ENCODE results near the gene RWDD3.

Gene RWDD3

GRCh38 chr1:95263450-95263849, 29.4 kb downstream of the RWDD3 start:
- no peak for DNase-seq (ENCODE audit: low read depth, low spot score)
- H3K4me3 ChIP-seq (ENCODE audit: low read length), result no peak overlapping the region

GRCh38 chr1:95265106-95265505, 31.1 kb downstream of the RWDD3 start:
- DNase-seq (ENCODE audit: low read depth, low spot score), result no peak
- no peak overlapping the region for H3K4me3 ChIP-seq (ENCODE audit: low read length)

GRCh38 chr1:95276429-95276828, 42.4 kb downstream of the RWDD3 start:
- DNase-seq (ENCODE audit: low read depth, low spot score), result no peak
- no peak overlapping the region for H3K4me3 ChIP-seq (ENCODE audit: low read length)

- no peak for DNase-seq (ENCODE audit: low read depth, low spot score)
- H3K4me3 ChIP-seq (ENCODE audit: low read length), result no peak overlapping the region
Measured at GRCh38 chr1:95278173-95279006, 44.4 kb downstream of the RWDD3 start.

GRCh38 chr1:95281781-95282517, 47.9 kb downstream of the RWDD3 start:
- H3K4me3 ChIP-seq (ENCODE audit: low read length), result no peak overlapping the region
- DNase-seq (ENCODE audit: low read depth, low spot score), result no peak

- H3K4me3 ChIP-seq (ENCODE audit: low read length), result no peak overlapping the region
- DNase-seq (ENCODE audit: low read depth, low spot score), result no peak
Measured at GRCh38 chr1:95282518-95282895, 48.5 kb downstream of the RWDD3 start.

GRCh38 chr1:95284420-95284819, 50.4 kb downstream of the RWDD3 start:
- no peak overlapping the region for H3K4me3 ChIP-seq (ENCODE audit: low read length)
- no peak for DNase-seq (ENCODE audit: low read depth, low spot score)

- no peak overlapping the region for H3K4me3 ChIP-seq (ENCODE audit: low read length)
- no peak for DNase-seq (ENCODE audit: low read depth, low spot score)
Measured at GRCh38 chr1:95286479-95286878, 52.5 kb downstream of the RWDD3 start.

- DNase-seq (ENCODE audit: low read depth, low spot score), result no peak
- H3K4me3 ChIP-seq (ENCODE audit: low read length), result no peak overlapping the region
Measured at GRCh38 chr1:95287081-95287480, 53.1 kb downstream of the RWDD3 start.

- DNase-seq (ENCODE audit: low read depth, low spot score), result no peak
- H3K4me3 ChIP-seq (ENCODE audit: low read length), result no peak overlapping the region
Measured at GRCh38 chr1:95287825-95288224, 53.8 kb downstream of the RWDD3 start.

Measured in Jurkat, Clone E6-1 (cell line).